PFSK-1 (cell line): ENCODE data around the gene DLG4.

Experiments used
- FOXP2 ChIP-seq: optimal IDR thresholded peaks from 2 replicates; pipeline ENCODE3; 2011; ENCODE audit warnings: borderline replicate concordance, control low read depth, inconsistent platforms; ENCODE audit not compliant: insufficient read depth; ENCODE audit errors: extremely low read length, extremely low read depth
- POLR2AphosphoS5 ChIP-seq: IDR thresholded peaks from 2 replicates; pipeline ENCODE4 v1.6.1; 2012; ENCODE audit warnings: low read depth, mild to moderate bottlenecking, control low read depth, low read length, moderate library complexity
- REST ChIP-seq, 2 experiments: IDR thresholded peaks; 2 replicates each; pipeline versions ENCODE4 v1.6.1 to v1.8.0; 2011 to 2012; ENCODE audit warnings: low read depth in 2 of 2, low read length in 2 of 2, control low read depth in 1 of 2, inconsistent platforms in 1 of 2, mild to moderate bottlenecking in 1 of 2, moderate library complexity in 1 of 2; ENCODE audit not compliant: insufficient read depth in 1 of 2
- SIN3A ChIP-seq: IDR thresholded peaks from 2 replicates; pipeline ENCODE4 v1.6.1; 2012; ENCODE audit warnings: mild to moderate bottlenecking, low read length, moderate library complexity, borderline replicate concordance; ENCODE audit not compliant: insufficient read depth
- TAF1 ChIP-seq: IDR thresholded peaks from 2 replicates; pipeline ENCODE4 v1.6.1; 2012; ENCODE audit warnings: low read length, control low read depth, borderline replicate concordance; ENCODE audit not compliant: insufficient read depth

Gene DLG4

GRCh38 chr17:7237761-7238419 is 18.3 kb upstream of the DLG4 start:
- TF ChIP-seq POLR2AphosphoS5: peak; percentile 66
- peak; percentile 20; the same call in 1 of the 2 replicates for TF ChIP-seq TAF1
- peak; percentile 46; the same call in 1 of the 2 replicates for TF ChIP-seq SIN3A
- no peak for TF ChIP-seq REST (IDR thresholded peaks at IDR 0.05; ENCODE audit: insufficient read depth in 1 of 2, low read depth in 2 of 2, low read length in 2 of 2)

GRCh38 chr17:7237266-7237760 is 17.7 kb upstream of the DLG4 start:
- TF ChIP-seq TAF1 (no peak), POLR2AphosphoS5 (no peak), SIN3A (no peak), FOXP2 (no peak), REST (IDR thresholded peaks at IDR 0.05; ENCODE audit: insufficient read depth in 1 of 2, low read depth in 2 of 2, low read length in 2 of 2) (no peak)

- TF ChIP-seq REST (IDR thresholded peaks at IDR 0.05; ENCODE audit: insufficient read depth in 1 of 2, low read depth in 2 of 2, low read length in 2 of 2) (no peak), POLR2AphosphoS5 (no peak), FOXP2 (no peak)
Observed at GRCh38 chr17:7236808-7237207, 17.2 kb upstream of the DLG4 start.

GRCh38 chr17:7235693-7236665 is 16.3 kb upstream of the DLG4 start:
- TF ChIP-seq FOXP2 (no peak), POLR2AphosphoS5 (no peak)

- peak; percentile 98 for TF ChIP-seq POLR2AphosphoS5
- TF ChIP-seq FOXP2: peak; percentile 83
- peak; percentile 14 to 50; a peak in 1 of 4 replicates for TF ChIP-seq REST (IDR thresholded peaks at IDR 0.05; ENCODE audit: insufficient read depth in 1 of 2, low read depth in 2 of 2, low read length in 2 of 2)
- TF ChIP-seq SIN3A: peak; percentile 96; the same call in 1 of the 2 replicates
- peak; percentile 85; the same call in 1 of the 2 replicates for TF ChIP-seq TAF1
Observed at GRCh38 chr17:7234083-7234951, 14.7 kb upstream of the DLG4 start, which contains the start of gene DVL2. Gene DVL2, minus strand, starts transcription at chr17:7234517. Its CDS starts 255 bp downstream, at chr17:7234262.
